ENCODE results near the gene GCM1.

DNA sequence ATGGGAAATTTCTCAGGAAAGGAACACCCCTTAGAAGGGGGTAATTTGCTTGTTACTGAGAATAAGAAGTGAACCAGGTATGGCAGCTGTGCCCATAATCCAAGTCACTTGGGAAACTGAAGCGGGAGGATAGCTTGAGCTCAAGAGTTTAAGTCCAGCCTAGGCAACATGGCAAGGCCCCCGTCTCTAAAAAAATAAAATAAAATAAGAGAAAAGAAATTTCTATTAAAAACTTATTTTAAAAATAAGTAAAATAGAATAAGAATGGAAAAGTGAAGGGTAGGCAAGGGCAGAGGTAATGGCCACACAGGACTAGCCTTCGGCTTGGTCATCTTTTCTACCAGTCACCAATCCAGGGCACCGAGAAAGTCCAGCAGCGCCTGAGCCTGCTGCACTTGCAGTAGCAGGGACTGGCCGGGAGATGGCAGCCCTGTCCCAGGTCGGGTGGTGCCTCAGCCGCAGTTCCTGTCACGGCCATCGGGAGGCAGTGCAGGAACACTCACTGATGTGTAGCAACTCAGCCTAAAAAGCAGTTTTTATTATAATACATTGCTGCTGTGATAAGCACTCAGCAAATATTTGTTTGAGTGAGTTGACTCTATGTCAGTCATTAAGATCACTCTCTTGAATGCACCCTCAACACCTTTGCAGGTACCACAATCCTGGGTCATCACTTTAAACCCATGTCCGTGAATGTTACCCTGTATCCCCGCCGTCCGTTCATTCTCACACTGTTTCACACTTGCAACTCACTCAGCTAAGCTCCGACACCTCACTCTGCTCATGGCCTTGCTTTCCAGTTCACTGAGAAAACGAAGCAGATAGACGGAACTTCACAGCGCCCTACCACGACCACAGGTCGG lies 23.2 kb upstream of the GCM1 start:
- TF ChIP-seq, protein P1, sequence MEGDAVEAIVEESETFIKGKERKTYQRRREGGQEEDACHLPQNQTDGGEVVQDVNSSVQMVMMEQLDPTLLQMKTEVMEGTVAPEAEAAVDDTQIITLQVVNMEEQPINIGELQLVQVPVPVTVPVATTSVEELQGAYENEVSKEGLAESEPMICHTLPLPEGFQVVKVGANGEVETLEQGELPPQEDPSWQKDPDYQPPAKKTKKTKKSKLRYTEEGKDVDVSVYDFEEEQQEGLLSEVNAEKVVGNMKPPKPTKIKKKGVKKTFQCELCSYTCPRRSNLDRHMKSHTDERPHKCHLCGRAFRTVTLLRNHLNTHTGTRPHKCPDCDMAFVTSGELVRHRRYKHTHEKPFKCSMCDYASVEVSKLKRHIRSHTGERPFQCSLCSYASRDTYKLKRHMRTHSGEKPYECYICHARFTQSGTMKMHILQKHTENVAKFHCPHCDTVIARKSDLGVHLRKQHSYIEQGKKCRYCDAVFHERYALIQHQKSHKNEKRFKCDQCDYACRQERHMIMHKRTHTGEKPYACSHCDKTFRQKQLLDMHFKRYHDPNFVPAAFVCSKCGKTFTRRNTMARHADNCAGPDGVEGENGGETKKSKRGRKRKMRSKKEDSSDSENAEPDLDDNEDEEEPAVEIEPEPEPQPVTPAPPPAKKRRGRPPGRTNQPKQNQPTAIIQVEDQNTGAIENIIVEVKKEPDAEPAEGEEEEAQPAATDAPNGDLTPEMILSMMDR (conservative IDR thresholded peaks at IDR 0.05), result peak; percentile 100
- no peak for TF ChIP-seq ZFX (IDR thresholded peaks at IDR 0.05)

Data from C4-2B (cell line).